H1 (cell line): ENCODE data around the gene TTC29. TPM values are rescaled to one million over a fixed set of nuclear protein-coding genes. Genes with fewer than 3 reads are reported as not detected.

ENCODE experiments used
- CTCF ChIA-PET: fragments of 300-600 bp; sonication (Branson Sonifier 250); formaldehyde crosslinking; loops from one replicate; lab custom pipeline; 2021; ENCODE audit not compliant: partially characterized antibody; lab: Charles Lee
- POLR2A ChIA-PET: fragments of 300-600 bp; sonication (Branson Sonifier 250); formaldehyde crosslinking; loops from one replicate; lab custom pipeline; 2021; ENCODE audit warnings: inconsistent platforms; ENCODE audit not compliant: partially characterized antibody; lab: Charles Lee
- DNase-seq, 2 experiments: peaks; one replicate each; pipeline versions ENCODE4 v3.0.0 to v3.0.0-alpha.2; 2010 to 2022; ENCODE audit warnings: low spot score in 2 of 2, low read depth in 1 of 2, mixed read lengths in 1 of 2
- FAIRE-seq: peaks from 2 replicates; lab custom pipeline; 2011; peaks lifted over from hg19 to GRCh38; lab: Jason Lieb, UNC
- H2AFZ ChIP-seq: 2 replicates; pipeline ENCODE4 v1.8.1; 2012; ENCODE audit warnings: low read length, inconsistent platforms
- H2AK5ac ChIP-seq: 2 replicates; pipeline ENCODE4 v1.6.1; 2013; ENCODE audit warnings: low read depth, low read length
- H2BK120ac ChIP-seq: replicated peaks from 2 replicates; pipeline ENCODE3; 2013; ENCODE audit warnings: low read depth, low read length, inconsistent platforms
- H2BK12ac ChIP-seq: 2 replicates; pipeline ENCODE4 v1.6.1; 2013; ENCODE audit warnings: low read depth, low read length
- H2BK15ac ChIP-seq: 2 replicates; pipeline ENCODE4 v1.6.1; 2013; ENCODE audit warnings: low read length
- H2BK20ac ChIP-seq: 2 replicates; pipeline ENCODE4 v1.6.1; 2013; ENCODE audit warnings: low read length
- H2BK5ac ChIP-seq: 2 replicates; pipeline ENCODE4 v1.6.1; 2013; ENCODE audit warnings: low read depth, low read length
- H3K14ac ChIP-seq: 2 replicates; pipeline ENCODE4 v1.6.1; 2013; ENCODE audit warnings: inconsistent platforms; ENCODE audit not compliant: insufficient read length
- H3K18ac ChIP-seq: 2 replicates; pipeline ENCODE4 v1.6.1; 2013; ENCODE audit warnings: low read length; ENCODE audit errors: extremely low read depth
- H3K23ac ChIP-seq: 2 replicates; pipeline ENCODE4 v1.6.1; 2013; ENCODE audit warnings: inconsistent platforms; ENCODE audit not compliant: insufficient read length
- H3K23me2 ChIP-seq: 2 replicates; pipeline ENCODE4 v1.6.1; 2013; ENCODE audit warnings: low read depth, low read length
- H3K27ac ChIP-seq: 2 replicates; pipeline ENCODE4 v1.6.1; 2011; ENCODE audit warnings: low read depth, low read length, inconsistent platforms
- H3K27me3 ChIP-seq, 4 experiments: replicated peaks in 1 of 4; 1 replicate in 1 of 4; 2 replicates in 3 of 4; pipeline versions ENCODE4 v1.6.1 to v1.8.1; 2011 to 2013; ENCODE audit warnings: low read length in 3 of 4, mild to moderate bottlenecking in 3 of 4, inconsistent platforms in 2 of 4, mixed read lengths in 2 of 4, moderate library complexity in 1 of 4; ENCODE audit not compliant: control insufficient read depth in 3 of 4, insufficient read depth in 3 of 4; ENCODE audit errors: extremely low read depth in 1 of 4
- H3K36me3 ChIP-seq, 4 experiments: 2 replicates each; pipeline versions ENCODE4 v1.6.1 to v1.8.1; 2011 to 2013; ENCODE audit warnings: mild to moderate bottlenecking in 4 of 4, low read length in 3 of 4, moderate library complexity in 2 of 4, control low read depth in 1 of 4, inconsistent platforms in 1 of 4; ENCODE audit not compliant: insufficient read depth in 4 of 4, control insufficient read depth in 2 of 4
- H3K4ac ChIP-seq: replicated peaks from 2 replicates; pipeline ENCODE3; 2013; ENCODE audit warnings: low read length, low read depth, mixed read lengths, inconsistent platforms; ENCODE audit not compliant: insufficient read length
- H3K4me1 ChIP-seq, 4 experiments: replicated peaks in 1 of 4; 1 replicate in 1 of 4; 2 replicates in 3 of 4; pipeline versions ENCODE4 v1.6.1 to v1.8.1; 2011 to 2013; ENCODE audit warnings: low read length in 3 of 4, inconsistent platforms in 2 of 4, mixed read lengths in 1 of 4; ENCODE audit not compliant: insufficient read depth in 4 of 4, control insufficient read depth in 3 of 4
- H3K4me2 ChIP-seq, 2 experiments: 2 replicates each; pipeline versions ENCODE4 v1.6.1 to v1.8.1; 2011 to 2013; ENCODE audit warnings: low read depth in 2 of 2, low read length in 2 of 2, control low read depth in 1 of 2, inconsistent platforms in 1 of 2, mild to moderate bottlenecking in 1 of 2; ENCODE audit not compliant: insufficient read depth in 1 of 2
- H3K4me3 ChIP-seq, 4 experiments: fragments of 200-600, 300-600 bp in 1 of 4; sonication (generic), shearing (Covaris generic), sonication (Bioruptor Twin) in 1 of 4; 2 replicates each; pipeline versions ENCODE4 v1.5.1 to v1.8.1; 2011 to 2016; ENCODE audit warnings: low read length in 4 of 4, low read depth in 3 of 4, control low read depth in 2 of 4, inconsistent platforms in 2 of 4, mild to moderate bottlenecking in 2 of 4, mixed read lengths in 1 of 4, moderate library complexity in 1 of 4; ENCODE audit not compliant: insufficient read depth in 2 of 4; ENCODE audit errors: extremely low read depth in 1 of 4
- H3K56ac ChIP-seq: replicated peaks from 2 replicates; pipeline ENCODE3; 2013; ENCODE audit warnings: low read depth, mild to moderate bottlenecking, mixed read lengths, low read length, inconsistent platforms; ENCODE audit not compliant: insufficient read length
- H3K79me1 ChIP-seq: 2 replicates; pipeline ENCODE4 v1.6.1; 2013; ENCODE audit warnings: low read depth, low read length, control low read depth
- H3K79me2 ChIP-seq, 2 experiments: 2 replicates each; pipeline versions ENCODE4 v1.6.1 to v1.8.1; 2012 to 2013; ENCODE audit warnings: low read length in 2 of 2, mild to moderate bottlenecking in 2 of 2, inconsistent platforms in 1 of 2; ENCODE audit not compliant: insufficient read depth in 2 of 2, control insufficient read depth in 1 of 2
- H3K9ac ChIP-seq, 4 experiments: replicated peaks in 1 of 4; 1 replicate in 1 of 4; 2 replicates in 3 of 4; pipeline versions ENCODE4 v1.6.1 to v1.8.1; 2011 to 2013; ENCODE audit warnings: low read depth in 3 of 4, low read length in 3 of 4, control low read depth in 2 of 4, mild to moderate bottlenecking in 2 of 4, moderate library complexity in 2 of 4, inconsistent platforms in 1 of 4; ENCODE audit errors: extremely low read depth in 1 of 4
- H3K9me3 ChIP-seq, 2 experiments: 2 replicates each; pipeline versions ENCODE4 v1.6.1 to v1.8.1; 2012 to 2013; ENCODE audit warnings: mild to moderate bottlenecking in 2 of 2, moderate library complexity in 2 of 2, control low read depth in 1 of 2, inconsistent platforms in 1 of 2, low read depth in 1 of 2, low read length in 1 of 2, mixed read lengths in 1 of 2; ENCODE audit not compliant: insufficient read depth in 2 of 2
- H4K20me1 ChIP-seq, 2 experiments: replicated peaks in 1 of 2; 2 replicates each; pipeline versions ENCODE3 to v1.8.1; 2011 to 2013; ENCODE audit warnings: inconsistent platforms in 2 of 2, low read length in 2 of 2, mild to moderate bottlenecking in 1 of 2; ENCODE audit not compliant: insufficient read depth in 2 of 2, control insufficient read depth in 1 of 2
- H4K5ac ChIP-seq: 2 replicates; pipeline ENCODE4 v1.6.1; 2013; ENCODE audit warnings: low read length, low read depth, mixed read lengths, inconsistent platforms; ENCODE audit not compliant: insufficient read length
- H4K8ac ChIP-seq: 2 replicates; pipeline ENCODE4 v1.8.0; 2013; ENCODE audit warnings: mild to moderate bottlenecking, moderate library complexity, low read length, inconsistent platforms; ENCODE audit not compliant: insufficient read depth; ENCODE audit errors: extremely low read depth
- H4K91ac ChIP-seq: replicated peaks from 2 replicates; pipeline ENCODE3; 2013; ENCODE audit warnings: low read length, mixed read lengths, inconsistent platforms; ENCODE audit not compliant: insufficient read length
- ASH2L ChIP-seq: fragments of 200-600, 300-600 bp; sonication (generic); IDR thresholded peaks from one replicate; pipeline ENCODE4 v1.7.1; 2017; ENCODE audit warnings: low read length
- POU5F1 ChIP-seq: IDR thresholded peaks from 2 replicates; pipeline ENCODE4 v1.6.1; 2011; ENCODE audit warnings: low read depth, mild to moderate bottlenecking, low read length, moderate library complexity
- SP4 ChIP-seq: IDR thresholded peaks from 2 replicates; pipeline ENCODE4 v1.6.1; 2012; ENCODE audit warnings: low read length, inconsistent platforms
- polyA plus RNA-seq, 7 experiments: library from polyadenylated mRNA; depleted of rRNA in 3 of 7; stranded (reverse) in 5 of 7; unstranded in 2 of 7; fragments of >200 nt in 5 of 7; fragments of 200-250 nt in 2 of 7; gene quantifications; 1 replicate in 5 of 7; 2 replicates in 1 of 7; 4 replicates in 1 of 7; pipeline versions ENCODE4 v1.2.1 to v1.2.3, GENCODE V29; 2011 to 2013; ENCODE audit warnings: missing spikeins in 2 of 7, mixed read lengths in 2 of 7
- total RNA-seq: library from RNA; stranded (reverse); fragmentation: NEBNext Ultra II Directional; extraction: Animal tissue kit (Norgen Biotek cat#: 25700); gene quantifications from 2 replicates; pipeline ENCODE4 v1.2.1, GENCODE V29; 2021

The TTC29 gene
- total and polyA plus RNA-seq, 2 of the 8 experiments (the other 6 are each of a cell fraction or from before 2014, with no cell fraction given): 0.28 TPM; not detected in 1

- no peak overlapping the region for H3K56ac ChIP-seq
- CTCF ChIA-PET: interaction anchor here (0.9 kb wide), 1 partner anchor 69 kb away, joined by 3 read pairs; no protein-coding TSS in a partner anchor
These were observed 3.9 kb upstream of the TTC29 start for GRCh38 chr4:146949559-146949958.

More at GRCh38 chr4:146949559-146949958, 3.9 kb upstream of the TTC29 start:
- H3K27ac ChIP-seq: no peak overlapping the region
- no peak overlapping the region for H3K4me3 ChIP-seq
- POLR2A ChIA-PET: no interaction called here
- H2AFZ ChIP-seq: no peak overlapping the region
- no peak overlapping the region for H2BK5ac ChIP-seq
- H3K18ac ChIP-seq: no peak overlapping the region
- H2BK20ac ChIP-seq: no peak overlapping the region
- H3K4me2 ChIP-seq: no peak overlapping the region
- H3K27me3 ChIP-seq: no peaks in the 10 kb centered on the region; a peak in 1 of 7 replicates
- DNase-seq (no peak), FAIRE-seq (no peak)
- peaks cover 0 to 2% (median 0%) of the 10 kb centered on the region in 4 experiments; a peak in 1 of 7 replicates for H3K4me1 ChIP-seq
- H4K20me1 ChIP-seq: no peaks in the 10 kb centered on the region
- no peak overlapping the region for H2BK12ac ChIP-seq
- no peak overlapping the region for H4K5ac ChIP-seq
- no peaks in the 10 kb centered on the region for H3K79me2 ChIP-seq
- no peak overlapping the region for H4K91ac ChIP-seq
- H2BK15ac ChIP-seq: no peak overlapping the region
- H2AK5ac ChIP-seq: no peak overlapping the region
- no peak overlapping the region for H3K9ac ChIP-seq
- H3K14ac ChIP-seq: no peak overlapping the region
- no peaks in the 10 kb centered on the region for H3K36me3 ChIP-seq
- peaks cover 5% of the 10 kb centered on the region for H3K23me2 ChIP-seq
- TF ChIP-seq SP4: no peak
- TF ChIP-seq POU5F1: no peak
- TF ChIP-seq ASH2L: no peak
- H3K9me3 ChIP-seq: no peaks in the 10 kb centered on the region
- no peak overlapping the region for H3K4ac ChIP-seq
- H4K8ac ChIP-seq: no peak overlapping the region
- H2BK120ac ChIP-seq: no peak overlapping the region
- no peak overlapping the region for H3K23ac ChIP-seq
- H3K79me1 ChIP-seq: no peaks in the 10 kb centered on the region
